HEK293 (cell line): ENCODE results near the gene LGR5.

Source experiments
- RBAK ChIP-seq: fragments of 450-650 bp; formaldehyde crosslinking; IDR thresholded peaks from 2 replicates; pipeline ENCODE4 v1.5.1; 2016; ENCODE audit warnings: missing biosample characterization, missing genetic modification characterization
- TF ChIP-seq, protein P1 (sequence below): fragments of 450-650 bp; formaldehyde crosslinking; IDR thresholded peaks from 2 replicates; pipeline ENCODE4 v1.5.1; 2016; ENCODE audit warnings: missing biosample characterization, missing genetic modification characterization

DNA sequence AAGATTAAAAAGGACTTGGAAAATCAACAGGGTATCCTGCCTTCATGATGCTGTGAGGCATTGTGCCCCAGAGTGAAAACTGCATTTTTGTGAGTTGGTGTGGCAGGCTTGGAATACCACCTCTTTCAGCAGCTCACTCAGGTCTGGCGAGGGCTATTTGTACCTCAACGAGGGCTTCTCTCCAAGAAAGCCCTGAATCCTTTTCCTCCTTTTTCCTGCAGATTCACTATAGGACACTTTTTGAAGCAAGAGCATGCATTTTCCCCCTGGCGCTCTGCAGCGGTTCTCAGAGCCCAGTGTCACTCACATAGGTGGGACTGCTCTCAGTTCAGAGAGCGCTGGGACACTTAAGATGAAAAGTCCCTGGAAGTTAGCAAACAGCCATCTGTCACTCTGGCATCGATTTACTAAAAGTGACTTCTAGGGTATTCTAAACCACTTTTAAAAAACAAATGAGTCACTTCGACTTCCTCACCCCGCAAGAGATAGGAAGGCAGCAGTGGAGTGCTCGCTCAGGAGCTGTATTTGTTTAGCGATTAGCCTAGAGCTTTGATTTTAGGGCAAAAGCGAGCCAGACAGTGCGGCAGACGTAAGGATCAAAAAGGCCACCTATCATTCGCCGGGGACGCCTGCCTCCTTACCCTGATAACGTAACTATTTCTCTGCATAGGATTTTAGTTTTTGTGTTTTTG, 782 bp upstream of the LGR5 start:
- TF ChIP-seq RBAK = no peak
- TF ChIP-seq, protein P1, sequence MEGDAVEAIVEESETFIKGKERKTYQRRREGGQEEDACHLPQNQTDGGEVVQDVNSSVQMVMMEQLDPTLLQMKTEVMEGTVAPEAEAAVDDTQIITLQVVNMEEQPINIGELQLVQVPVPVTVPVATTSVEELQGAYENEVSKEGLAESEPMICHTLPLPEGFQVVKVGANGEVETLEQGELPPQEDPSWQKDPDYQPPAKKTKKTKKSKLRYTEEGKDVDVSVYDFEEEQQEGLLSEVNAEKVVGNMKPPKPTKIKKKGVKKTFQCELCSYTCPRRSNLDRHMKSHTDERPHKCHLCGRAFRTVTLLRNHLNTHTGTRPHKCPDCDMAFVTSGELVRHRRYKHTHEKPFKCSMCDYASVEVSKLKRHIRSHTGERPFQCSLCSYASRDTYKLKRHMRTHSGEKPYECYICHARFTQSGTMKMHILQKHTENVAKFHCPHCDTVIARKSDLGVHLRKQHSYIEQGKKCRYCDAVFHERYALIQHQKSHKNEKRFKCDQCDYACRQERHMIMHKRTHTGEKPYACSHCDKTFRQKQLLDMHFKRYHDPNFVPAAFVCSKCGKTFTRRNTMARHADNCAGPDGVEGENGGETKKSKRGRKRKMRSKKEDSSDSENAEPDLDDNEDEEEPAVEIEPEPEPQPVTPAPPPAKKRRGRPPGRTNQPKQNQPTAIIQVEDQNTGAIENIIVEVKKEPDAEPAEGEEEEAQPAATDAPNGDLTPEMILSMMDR = no peak
